HCT116 (cell line): ENCODE data around the gene RTN4RL2. TPM values are rescaled to one million over a fixed set of nuclear protein-coding genes. Genes with fewer than 3 reads are reported as not detected.

Source experiments
- ATAC-seq: fragments of 200-7000 bp; cut with Tn5 transposase; 2 replicates; pipeline ENCODE4 v1.9.1; 2020; ENCODE audit warnings: mild to moderate bottlenecking, moderate library complexity
- BruUV-seq: library from RNA; stranded (reverse); fragments of 400-500 nt; replicated peaks from 2 replicates; lab custom pipeline; 2021; lab: Mats Ljungman, UMichigan
- CTCF ChIA-PET: fragments of 300-600 bp; sonication (Branson Sonifier 250); formaldehyde crosslinking; loops from one replicate; lab custom pipeline; 2021; ENCODE audit warnings: antibody characterized with exemption; lab: Charles Lee
- POLR2A ChIA-PET: fragments of 300-600, 350-600 bp; sonication (Branson Sonifier 250); formaldehyde crosslinking; loops from one replicate; lab custom pipeline; 2021; ENCODE audit warnings: antibody characterized with exemption; lab: Charles Lee
- RAD21 ChIA-PET, 2 experiments: fragments of 300-600 bp; sonication (Branson Sonifier 250); formaldehyde crosslinking; loops; one replicate each; lab custom pipeline; 2023; ENCODE audit warnings: low total read pairs in 2 of 2; ENCODE audit not compliant: uncharacterized antibody in 2 of 2, unreplicated experiment in 2 of 2, low non-redundant PET in 1 of 2; lab: Charles Lee
- DNase-seq: peaks from one replicate; pipeline ENCODE4 v3.0.0-alpha.2; 2010; ENCODE audit warnings: low read depth, low spot score
- H2AFZ ChIP-seq: fragments of 200-600 bp; shearing (Covaris generic), sonication (generic); 2 replicates; pipeline ENCODE4 v1.6.1; 2017; ENCODE audit warnings: low read depth, mixed run types, mixed read lengths, antibody characterized with exemption, low read length; ENCODE audit not compliant: poor library complexity, severe bottlenecking
- H3K27ac ChIP-seq: 2 replicates; pipeline ENCODE4 v1.5.1; 2012; ENCODE audit warnings: low read depth, low read length
- H3K27me3 ChIP-seq: fragments of 200-600 bp; sonication (generic); 2 replicates; pipeline ENCODE4 v1.6.1; 2016; ENCODE audit warnings: mixed run types, low read length, mixed read lengths; ENCODE audit not compliant: insufficient read depth
- H3K36me3 ChIP-seq, 2 experiments: fragments of 200-500 bp in 1 of 2; fragments of 200-600 bp in 1 of 2; sonication (Bioruptor generic) in 1 of 2; sonication (generic) in 1 of 2; 2 replicates each; pipeline versions ENCODE4 v1.5.1 to v1.6.1; 2014 to 2016; ENCODE audit warnings: low read length in 2 of 2, inconsistent platforms in 1 of 2, mixed read lengths in 1 of 2, mixed run types in 1 of 2; ENCODE audit not compliant: insufficient read depth in 2 of 2, control insufficient read depth in 1 of 2
- H3K4me1 ChIP-seq, 2 experiments: fragments of 200-600 bp in 1 of 2; sonication (generic) in 1 of 2; 2 replicates each; pipeline versions ENCODE4 v1.5.1 to v1.6.1; 2012 to 2017; ENCODE audit warnings: low read length in 2 of 2, inconsistent platforms in 1 of 2, mild to moderate bottlenecking in 1 of 2, mixed read lengths in 1 of 2, mixed run types in 1 of 2, moderate library complexity in 1 of 2; ENCODE audit not compliant: insufficient read depth in 2 of 2, control insufficient read depth in 1 of 2
- H3K4me2 ChIP-seq: fragments of 200-600 bp; sonication (generic); 2 replicates; pipeline ENCODE4 v1.6.1; 2017; ENCODE audit warnings: mixed run types, low read length, mixed read lengths
- H3K4me3 ChIP-seq, 2 experiments: fragments of 200-600 bp in 1 of 2; sonication (generic) in 1 of 2; replicated peaks in 1 of 2; 2 replicates each; pipeline ENCODE4 v1.5.1; 2011 to 2016; ENCODE audit warnings: low read length in 2 of 2, control low read depth in 1 of 2, low read depth in 1 of 2, mild to moderate bottlenecking in 1 of 2, mixed read lengths in 1 of 2, mixed run types in 1 of 2
- H3K79me2 ChIP-seq: fragments of 200-600 bp; sonication (generic); 2 replicates; pipeline ENCODE4 v1.6.1; 2017; ENCODE audit warnings: mild to moderate bottlenecking, mixed run types, low read length, moderate library complexity, mixed read lengths; ENCODE audit not compliant: insufficient read depth
- H3K9ac ChIP-seq: fragments of 200-600 bp; sonication (generic); 2 replicates; pipeline ENCODE4 v1.6.1; 2016; ENCODE audit warnings: low read length, mixed read lengths
- H3K9me2 ChIP-seq: fragments of 200-600 bp; sonication (generic), shearing (Covaris generic); 2 replicates; pipeline ENCODE4 v1.6.1; 2017; ENCODE audit warnings: mixed run types, mild to moderate bottlenecking, moderate library complexity; ENCODE audit not compliant: insufficient read depth
- H3K9me3 ChIP-seq, 2 experiments: fragments of 200-500 bp in 1 of 2; fragments of 200-600 bp in 1 of 2; sonication (Bioruptor generic) in 1 of 2; sonication (generic) in 1 of 2; 2 replicates each; pipeline ENCODE4 v1.6.1; 2014 to 2017; ENCODE audit warnings: low read length in 2 of 2, mixed read lengths in 2 of 2, inconsistent platforms in 1 of 2, low read depth in 1 of 2, mild to moderate bottlenecking in 1 of 2, mixed run types in 1 of 2, moderate library complexity in 1 of 2; ENCODE audit not compliant: control insufficient read depth in 1 of 2, insufficient read depth in 1 of 2
- H4K20me1 ChIP-seq: fragments of 200-600 bp; sonication (generic), shearing (Covaris generic); 2 replicates; pipeline ENCODE4 v1.6.1; 2017; ENCODE audit warnings: mixed run types, mild to moderate bottlenecking, moderate library complexity; ENCODE audit not compliant: insufficient read depth
- ATF3 ChIP-seq: IDR thresholded peaks from 2 replicates; pipeline ENCODE4 v1.6.1; 2012
- CBX3 ChIP-seq: IDR thresholded peaks from 2 replicates; pipeline ENCODE4 v1.6.1; 2012; ENCODE audit warnings: low read depth
- CTCF ChIP-seq, 3 experiments: fragments of 200-600 bp in 1 of 3; sonication (generic) in 1 of 3; IDR thresholded peaks in 2 of 3; conservative IDR thresholded peaks in 1 of 3; 2 replicates each; pipeline ENCODE4 v1.5.1; 2012 to 2017; ENCODE audit warnings: low read depth in 2 of 3, low read length in 2 of 3, antibody characterized with exemption in 1 of 3, borderline replicate concordance in 1 of 3, control low read depth in 1 of 3, mild to moderate bottlenecking in 1 of 3, mixed read lengths in 1 of 3, mixed run types in 1 of 3, moderate library complexity in 1 of 3; ENCODE audit not compliant: insufficient read depth in 1 of 3
- EGR1 ChIP-seq: IDR thresholded peaks from 2 replicates; pipeline ENCODE4 v1.6.1; 2012; ENCODE audit warnings: low read depth
- ELF1 ChIP-seq: IDR thresholded peaks from 2 replicates; pipeline ENCODE4 v1.6.1; 2012; ENCODE audit warnings: low read depth, borderline replicate concordance
- FOSL1 ChIP-seq: IDR thresholded peaks from 2 replicates; pipeline ENCODE4 v1.6.1; 2012; ENCODE audit warnings: low read depth
- MAX ChIP-seq: IDR thresholded peaks from 2 replicates; pipeline ENCODE4 v1.6.1; 2012
- POLR2A ChIP-seq: IDR thresholded peaks from 2 replicates; pipeline ENCODE4 v1.7.0; 2011; ENCODE audit warnings: borderline replicate concordance; ENCODE audit not compliant: insufficient read depth, insufficient read length; ENCODE audit errors: extremely low read depth
- POLR2AphosphoS5 ChIP-seq: IDR thresholded peaks from 2 replicates; pipeline ENCODE4 v1.6.1; 2011; ENCODE audit warnings: mild to moderate bottlenecking, low read depth, low read length, moderate library complexity
- RAD21 ChIP-seq: IDR thresholded peaks from 2 replicates; pipeline ENCODE4 v1.6.1; 2012; ENCODE audit warnings: low read depth, mild to moderate bottlenecking
- REST ChIP-seq: IDR thresholded peaks from 2 replicates; pipeline ENCODE4 v1.6.1; 2012; ENCODE audit warnings: low read depth
- SRF ChIP-seq: IDR thresholded peaks from 2 replicates; pipeline ENCODE4 v1.6.1; 2012; ENCODE audit warnings: low read depth
- TCF7L2 ChIP-seq: IDR thresholded peaks from 2 replicates; pipeline ENCODE4 v1.7.0; 2011; ENCODE audit warnings: borderline replicate concordance, inconsistent platforms; ENCODE audit not compliant: insufficient read depth, insufficient read length; ENCODE audit errors: extremely low read depth
- YY1 ChIP-seq: IDR thresholded peaks from 2 replicates; pipeline ENCODE4 v1.6.1; 2011; ENCODE audit warnings: low read length, low read depth, moderate library complexity, mild to moderate bottlenecking; ENCODE audit not compliant: insufficient replicate concordance; ENCODE audit errors: extremely low read depth
- ZBTB33 ChIP-seq: IDR thresholded peaks from 2 replicates; pipeline ENCODE4 v1.6.1; 2011; ENCODE audit warnings: mild to moderate bottlenecking, low read length, moderate library complexity; ENCODE audit not compliant: insufficient replicate concordance; ENCODE audit errors: extremely low read depth
- ZFX ChIP-seq: fragments of 450-650 bp; IDR thresholded peaks from 2 replicates; pipeline ENCODE4 v1.6.1; 2017
- ZNF274 ChIP-seq: fragments of 200-500 bp; sonication (Bioruptor generic); IDR thresholded peaks from 2 replicates; pipeline ENCODE4 v1.6.1; 2014; ENCODE audit warnings: mild to moderate bottlenecking, low read depth, low read length, inconsistent platforms
- intact Hi-C: fragments of 100-400 bp; cut with micrococcal nuclease; formaldehyde crosslinking; loops from 2 replicates; pipeline ENCODE4 v1.10.0; 2022
- total RNA-seq: library from RNA; stranded (reverse); gene quantifications from one replicate; pipeline ENCODE4 v1.2.1, GENCODE V29; 2021; ENCODE audit not compliant: unreplicated experiment

RTN4RL2 gene
- total RNA-seq, 1 experiment from 2014 or later = 24.0 TPM

GRCh38 chr11:57468276-57468675 lies 7.9 kb downstream of the RTN4RL2 start:
- BruUV-seq = no TSS peak
- no peaks in the 10 kb centered on the region for H3K9me3 ChIP-seq
- ChIA-PET RAD21 (no interaction called here), CTCF (no interaction called here), POLR2A (no interaction called here)
- intact Hi-C loops = no loop called here
- H3K4me2 ChIP-seq = no peak overlapping the region
- no peak overlapping the region for H3K4me3 ChIP-seq
- H4K20me1 ChIP-seq = no peaks in the 10 kb centered on the region
- H3K27me3 ChIP-seq = no peaks in the 10 kb centered on the region
- no peak overlapping the region for H2AFZ ChIP-seq
- no peak for ATAC-seq
- H3K9me2 ChIP-seq = no peaks in the 10 kb centered on the region
- H3K27ac ChIP-seq = no peak overlapping the region
- no peaks in the 10 kb centered on the region for H3K79me2 ChIP-seq
- H3K9ac ChIP-seq = no peak overlapping the region
- H3K36me3 ChIP-seq = peaks cover 0 to 5% of the 10 kb centered on the region in 2 experiments; a peak in 2 of 4 replicates
- DNase-seq = no peak
- H3K4me1 ChIP-seq = no peaks in the 10 kb centered on the region
- TF ChIP-seq CBX3 = no peak
- TF ChIP-seq YY1 = no peak
- TF ChIP-seq ATF3 = no peak
- TF ChIP-seq SRF = no peak
- TF ChIP-seq REST = no peak
- no peak for TF ChIP-seq ZBTB33
- TF ChIP-seq POLR2A = no peak
- no peak for TF ChIP-seq ZNF274
- no peak for TF ChIP-seq ELF1
- no peak for TF ChIP-seq MAX
- TF ChIP-seq CTCF (IDR thresholded peaks at IDR 0.05 in 2 of 3, conservative IDR thresholded peaks at IDR 0.05 in 1 of 3; ENCODE audit: borderline replicate concordance in 1 of 3, insufficient read depth in 1 of 3, low read depth in 2 of 3, low read length in 2 of 3) = no peak
- TF ChIP-seq ZFX = no peak
- no peak for TF ChIP-seq RAD21
- no peak for TF ChIP-seq FOSL1
- no peak for TF ChIP-seq TCF7L2
- TF ChIP-seq EGR1 = no peak
- no peak for TF ChIP-seq POLR2AphosphoS5
- TF ChIP-seq, all 23 proteins: peak for 0
